ENCODE data around the gene NRAP. TPM values are rescaled to one million over a fixed set of nuclear protein-coding genes. Genes with fewer than 3 reads are reported as not detected.

The NRAP gene
- total and polyA plus RNA-seq, 2 of the 8 experiments (the other 6 are each of a cell fraction or from before 2014, with no cell fraction given) = not detected

- no peaks in the 10 kb centered on the region for H3K27me3 ChIP-seq (replicated peaks in 1 of 4; ENCODE audit: control insufficient read depth in 3 of 4, extremely low read depth in 1 of 4, insufficient read depth in 3 of 4, low read length in 3 of 4)
- H4K5ac ChIP-seq (ENCODE audit: insufficient read length, low read depth, low read length) = no peak overlapping the region
- H3K14ac ChIP-seq (ENCODE audit: insufficient read length) = no peak overlapping the region
- no peak overlapping the region for H3K23ac ChIP-seq (ENCODE audit: insufficient read length)
- H3K56ac ChIP-seq (replicated peaks; ENCODE audit: insufficient read length, low read depth, low read length) = no peak overlapping the region
- DNase-seq (ENCODE audit: low read depth in 1 of 2, low spot score in 2 of 2) (no peak), FAIRE-seq (no peak)
- H3K4me2 ChIP-seq (ENCODE audit: insufficient read depth in 1 of 2, low read depth in 2 of 2, low read length in 2 of 2) = no peak overlapping the region
- H3K4me1 ChIP-seq (replicated peaks in 1 of 4; ENCODE audit: control insufficient read depth in 3 of 4, insufficient read depth in 4 of 4, low read length in 3 of 4) = no peaks in the 10 kb centered on the region
- H2AFZ ChIP-seq (ENCODE audit: low read length) = no peak overlapping the region
- no peak overlapping the region for H3K9ac ChIP-seq (replicated peaks in 1 of 4; ENCODE audit: extremely low read depth in 1 of 4, low read depth in 3 of 4, low read length in 3 of 4)
- no peak overlapping the region for H3K4me3 ChIP-seq (ENCODE audit: extremely low read depth in 1 of 4, insufficient read depth in 2 of 4, low read depth in 3 of 4, low read length in 4 of 4)
- H3K23me2 ChIP-seq (ENCODE audit: low read depth, low read length) = no peaks in the 10 kb centered on the region
- H2BK12ac ChIP-seq (ENCODE audit: low read depth, low read length) = no peak overlapping the region
- no peak overlapping the region for H2AK5ac ChIP-seq (ENCODE audit: low read depth, low read length)
- no peaks in the 10 kb centered on the region for H3K79me1 ChIP-seq (ENCODE audit: low read depth, low read length)
- no peak overlapping the region for H3K4ac ChIP-seq (replicated peaks; ENCODE audit: insufficient read length, low read depth, low read length)
- H4K20me1 ChIP-seq (replicated peaks in 1 of 2; ENCODE audit: control insufficient read depth in 1 of 2, insufficient read depth in 2 of 2, low read length in 2 of 2) = peaks cover 0 to 1% of the 10 kb centered on the region in 2 experiments
- H3K9me3 ChIP-seq (ENCODE audit: insufficient read depth in 2 of 2, low read depth in 1 of 2, low read length in 1 of 2) = no peaks in the 10 kb centered on the region
- H3K18ac ChIP-seq (ENCODE audit: extremely low read depth, low read length) = no peak overlapping the region
- no peak overlapping the region for H2BK20ac ChIP-seq (ENCODE audit: low read length)
- H4K8ac ChIP-seq (ENCODE audit: extremely low read depth, insufficient read depth, low read length) = no peak overlapping the region
- no peak overlapping the region for H2BK5ac ChIP-seq (ENCODE audit: low read depth, low read length)
- POLR2A ChIA-PET (ENCODE audit: partially characterized antibody) = no interaction called here
- no peak overlapping the region for H2BK15ac ChIP-seq (ENCODE audit: low read length)
- no peak overlapping the region for H4K91ac ChIP-seq (replicated peaks; ENCODE audit: insufficient read length, low read length)
- CTCF ChIA-PET (ENCODE audit: partially characterized antibody) = no interaction called here
- no peaks in the 10 kb centered on the region for H3K36me3 ChIP-seq (ENCODE audit: control insufficient read depth in 2 of 4, insufficient read depth in 4 of 4, low read length in 3 of 4)
- no peak overlapping the region for H3K27ac ChIP-seq (ENCODE audit: low read depth, low read length)
- no peaks in the 10 kb centered on the region for H3K79me2 ChIP-seq (ENCODE audit: control insufficient read depth in 1 of 2, insufficient read depth in 2 of 2, low read length in 2 of 2)
- H2BK120ac ChIP-seq (replicated peaks; ENCODE audit: low read depth, low read length) = no peak overlapping the region
- TF ChIP-seq EP300 (IDR thresholded peaks at IDR 0.05; ENCODE audit: borderline replicate concordance in 1 of 2, low read depth in 2 of 2, low read length in 2 of 2) = no peak
- TF ChIP-seq KDM5A (IDR thresholded peaks at IDR 0.05; ENCODE audit: low read length) = no peak
- no peak for TF ChIP-seq CHD1 (IDR thresholded peaks at IDR 0.05; ENCODE audit: low read depth, low read length)
- TF ChIP-seq BRCA1 (IDR thresholded peaks at IDR 0.05; ENCODE audit: low read depth, low read length) = no peak
- no peak for TF ChIP-seq GABPA (IDR thresholded peaks at IDR 0.05; ENCODE audit: borderline replicate concordance, insufficient read depth, low read length)
- TF ChIP-seq EZH2 (IDR thresholded peaks at IDR 0.05; ENCODE audit: low read depth, low read length, severe bottlenecking) = no peak
- TF ChIP-seq SAP30 (IDR thresholded peaks at IDR 0.05; ENCODE audit: insufficient read depth, insufficient replicate concordance, low read length) = no peak
- no peak for TF ChIP-seq SP2 (IDR thresholded peaks at IDR 0.05; ENCODE audit: low read length)
- no peak for TF ChIP-seq NRF1 (IDR thresholded peaks at IDR 0.05; ENCODE audit: low read depth, low read length)
- TF ChIP-seq ATF2 (IDR thresholded peaks at IDR 0.05; ENCODE audit: low read length) = no peak
- TF ChIP-seq CTCF (IDR thresholded peaks at IDR 0.05; ENCODE audit: control extremely low read depth in 1 of 3, insufficient read depth in 1 of 3, low read depth in 1 of 3, low read length in 3 of 3) = no peak
Observed at GRCh38 chr10:113657544-113657943, 6.3 kb downstream of the NRAP start.
